ENCODE results near the gene LAMC1.
"Not testable (repeated sequence)": the region's sequence is repeated elsewhere in the genome, so short reads cannot be mapped to it uniquely, and the experiment has no call there.

LAMC1 gene

GRCh38 chr1:183144752-183145151 is 121.5 kb downstream of the LAMC1 start:
- DNase-seq (ENCODE audit: low read depth) = no peak
- no peak overlapping the region for H3K4me3 ChIP-seq (ENCODE audit: low read length)
- TF ChIP-seq, protein P1, sequence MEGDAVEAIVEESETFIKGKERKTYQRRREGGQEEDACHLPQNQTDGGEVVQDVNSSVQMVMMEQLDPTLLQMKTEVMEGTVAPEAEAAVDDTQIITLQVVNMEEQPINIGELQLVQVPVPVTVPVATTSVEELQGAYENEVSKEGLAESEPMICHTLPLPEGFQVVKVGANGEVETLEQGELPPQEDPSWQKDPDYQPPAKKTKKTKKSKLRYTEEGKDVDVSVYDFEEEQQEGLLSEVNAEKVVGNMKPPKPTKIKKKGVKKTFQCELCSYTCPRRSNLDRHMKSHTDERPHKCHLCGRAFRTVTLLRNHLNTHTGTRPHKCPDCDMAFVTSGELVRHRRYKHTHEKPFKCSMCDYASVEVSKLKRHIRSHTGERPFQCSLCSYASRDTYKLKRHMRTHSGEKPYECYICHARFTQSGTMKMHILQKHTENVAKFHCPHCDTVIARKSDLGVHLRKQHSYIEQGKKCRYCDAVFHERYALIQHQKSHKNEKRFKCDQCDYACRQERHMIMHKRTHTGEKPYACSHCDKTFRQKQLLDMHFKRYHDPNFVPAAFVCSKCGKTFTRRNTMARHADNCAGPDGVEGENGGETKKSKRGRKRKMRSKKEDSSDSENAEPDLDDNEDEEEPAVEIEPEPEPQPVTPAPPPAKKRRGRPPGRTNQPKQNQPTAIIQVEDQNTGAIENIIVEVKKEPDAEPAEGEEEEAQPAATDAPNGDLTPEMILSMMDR (IDR thresholded peaks at IDR 0.05; ENCODE audit: insufficient read depth, low read depth, low read length, missing control alignments) = no peak

DNA sequence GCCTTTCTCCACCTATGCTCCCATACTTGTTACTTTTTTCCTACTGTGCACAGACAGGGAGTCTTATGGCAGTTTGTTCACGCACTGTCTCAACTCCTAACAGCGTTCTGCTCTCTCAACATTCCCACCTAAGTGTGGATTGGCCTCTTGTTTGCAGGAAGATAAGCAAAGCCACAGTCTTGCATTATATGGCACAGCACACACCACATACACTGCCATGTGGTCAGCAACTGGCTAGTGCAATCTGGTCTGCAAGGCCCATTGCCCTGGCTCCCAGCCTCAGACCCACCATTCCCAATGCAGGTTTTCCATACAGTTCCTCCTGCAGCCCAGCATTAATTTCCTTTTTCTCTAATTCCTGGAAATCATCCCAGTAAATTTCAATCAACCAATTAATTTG is 124.5 kb downstream of the LAMC1 start:
- H3K4me3 ChIP-seq (ENCODE audit: low read length) = no peak overlapping the region
- DNase-seq (ENCODE audit: low read depth) = no peak
- TF ChIP-seq, protein P1 (IDR thresholded peaks at IDR 0.05; ENCODE audit: insufficient read depth, low read depth, low read length, missing control alignments) = no peak

DNA sequence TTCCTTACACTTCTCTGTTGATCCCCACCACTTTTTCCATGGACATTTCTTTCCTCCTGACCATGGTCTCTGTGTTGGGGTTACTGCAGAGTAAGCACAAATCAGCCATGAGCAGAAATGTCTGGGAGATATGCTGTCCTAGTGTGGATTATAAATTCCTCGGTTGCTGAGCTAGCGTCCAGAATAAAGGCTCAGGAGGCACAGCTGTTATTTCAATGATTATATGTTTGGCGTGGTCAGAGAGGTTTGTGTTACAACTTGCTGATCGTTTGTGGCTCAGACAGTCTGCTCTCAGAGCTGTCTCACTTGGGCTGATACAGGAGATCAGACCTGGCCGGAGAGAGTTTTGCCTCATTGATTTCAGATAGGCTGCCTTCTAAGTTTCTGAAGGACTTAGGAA is 125.4 kb downstream of the LAMC1 start:
- peak; percentile 77 for DNase-seq (ENCODE audit: low read depth)
- TF ChIP-seq, protein P1 (IDR thresholded peaks at IDR 0.05; ENCODE audit: insufficient read depth, low read depth, low read length, missing control alignments) = no peak
- H3K4me3 ChIP-seq (ENCODE audit: low read length) = no peak overlapping the region

DNA sequence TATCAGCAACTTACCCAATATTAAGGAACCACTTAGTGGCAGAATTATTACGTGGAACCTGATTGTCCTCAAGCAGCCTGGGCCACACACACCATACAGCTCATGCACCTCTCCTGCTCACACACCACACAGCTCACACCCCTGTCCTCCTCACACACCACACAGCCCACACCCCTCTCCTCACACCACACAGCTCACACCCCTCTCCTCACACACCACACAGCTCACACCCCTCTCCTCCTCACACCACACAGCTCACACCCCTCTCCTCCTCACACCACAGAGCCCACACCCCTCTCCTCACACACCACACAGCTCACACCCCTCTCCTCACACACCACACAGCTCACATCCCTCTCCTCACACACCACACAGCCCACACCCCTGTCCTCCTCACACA is 126.1 kb downstream of the LAMC1 start:
- H3K4me3 ChIP-seq (ENCODE audit: low read length) = no peak overlapping the region
- TF ChIP-seq, protein P1 (IDR thresholded peaks at IDR 0.05; ENCODE audit: insufficient read depth, low read depth, low read length, missing control alignments) = no peak
- peak; percentile 30 for DNase-seq (ENCODE audit: low read depth)

DNA sequence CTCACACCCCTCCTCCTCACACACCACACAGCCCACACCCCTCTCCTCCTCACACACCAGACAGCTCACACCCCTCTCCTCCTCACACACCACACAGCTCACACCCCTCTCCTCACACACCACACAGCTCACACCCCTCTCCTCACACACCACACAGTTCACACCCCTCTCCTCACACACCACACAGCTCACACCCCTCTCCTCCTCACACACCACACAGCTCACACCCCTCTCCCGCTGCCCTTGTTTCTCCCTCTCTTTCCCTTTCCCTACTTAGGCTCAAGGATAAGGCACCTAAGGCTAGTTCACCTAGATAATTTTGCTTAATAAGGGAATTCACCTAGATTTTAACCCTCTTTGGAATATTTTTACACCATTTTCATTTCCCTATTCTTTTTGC is 126.8 kb downstream of the LAMC1 start:
- H3K4me3 ChIP-seq (ENCODE audit: low read length); DNase-seq (ENCODE audit: low read depth): not testable (repeated sequence)

GRCh38 chr1:183150445-183150844 is 127.2 kb downstream of the LAMC1 start:
- TF ChIP-seq, protein P1 (IDR thresholded peaks at IDR 0.05; ENCODE audit: insufficient read depth, low read depth, low read length, missing control alignments) = no peak
- no peak overlapping the region for H3K4me3 ChIP-seq (ENCODE audit: low read length)
- no peak for DNase-seq (ENCODE audit: low read depth)

DNA sequence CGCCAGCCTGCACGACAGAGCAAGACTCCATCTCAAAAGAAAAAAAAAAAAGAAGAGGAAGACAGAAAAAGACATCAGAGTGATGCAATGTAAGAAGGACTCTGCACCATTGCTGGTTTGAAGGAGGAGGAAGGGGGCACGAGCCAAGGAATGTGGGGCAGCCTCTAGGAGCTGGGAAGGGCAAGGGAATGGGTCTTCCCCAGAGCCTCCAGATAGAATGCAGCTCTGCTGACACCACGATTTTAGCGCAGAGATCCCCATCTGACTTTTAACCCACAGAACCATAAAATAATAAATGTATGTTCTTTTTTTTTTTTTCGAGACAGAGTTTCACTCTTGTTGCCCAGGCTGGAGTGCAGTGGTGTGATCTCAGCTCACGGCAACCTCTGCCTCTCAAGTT is 129.0 kb downstream of the LAMC1 start:
- H3K4me3 ChIP-seq (ENCODE audit: low read length) = no peak overlapping the region
- no peak for DNase-seq (ENCODE audit: low read depth)
- TF ChIP-seq, protein P1 (IDR thresholded peaks at IDR 0.05; ENCODE audit: insufficient read depth, low read depth, low read length, missing control alignments) = no peak

GRCh38 chr1:183155939-183156338 is 132.7 kb downstream of the LAMC1 start:
- TF ChIP-seq, protein P1 (IDR thresholded peaks at IDR 0.05; ENCODE audit: insufficient read depth, low read depth, low read length, missing control alignments) = no peak
- no peak overlapping the region for H3K4me3 ChIP-seq (ENCODE audit: low read length)
- DNase-seq (ENCODE audit: low read depth) = no peak
